Neuronal stem cell (in vitro differentiated cells): ENCODE data around the gene PSTPIP2.
"Not testable (repeated sequence)": the region's sequence is repeated elsewhere in the genome, so short reads cannot be mapped to it uniquely, and the experiment has no call there.

Source experiments
- DNase-seq: peaks from one replicate; pipeline ENCODE4 v3.0.0-alpha.2; 2013; ENCODE audit warnings: low spot score
- H2AFZ ChIP-seq: one replicate; pipeline ENCODE4 v1.6.1; 2013; ENCODE audit warnings: mild to moderate bottlenecking, low read length, inconsistent platforms
- H2AK5ac ChIP-seq: 2 replicates; pipeline ENCODE4 v1.6.1; 2013; ENCODE audit warnings: low read depth, mild to moderate bottlenecking, inconsistent platforms, low read length, moderate library complexity, mixed read lengths
- H2BK120ac ChIP-seq: 2 replicates; pipeline ENCODE4 v1.6.1; 2013; ENCODE audit warnings: low read depth, mild to moderate bottlenecking, inconsistent platforms, low read length, moderate library complexity, mixed read lengths
- H2BK12ac ChIP-seq: one replicate; pipeline ENCODE4 v1.6.1; 2013; ENCODE audit warnings: low read length, inconsistent platforms
- H2BK15ac ChIP-seq: 2 replicates; pipeline ENCODE4 v1.6.1; 2013; ENCODE audit warnings: mild to moderate bottlenecking, low read length, inconsistent platforms, mixed read lengths
- H2BK5ac ChIP-seq: one replicate; pipeline ENCODE4 v1.6.1; 2013; ENCODE audit warnings: inconsistent platforms, mild to moderate bottlenecking, low read length, moderate library complexity
- H3K14ac ChIP-seq: one replicate; pipeline ENCODE4 v1.6.1; 2013; ENCODE audit warnings: low read length, inconsistent platforms
- H3K18ac ChIP-seq: 2 replicates; pipeline ENCODE4 v1.6.1; 2013; ENCODE audit warnings: low read length, inconsistent platforms
- H3K23ac ChIP-seq: 2 replicates; pipeline ENCODE4 v1.6.1; 2013; ENCODE audit warnings: low read depth, mild to moderate bottlenecking, mixed read lengths, low read length, inconsistent platforms; ENCODE audit not compliant: poor library complexity
- H3K27ac ChIP-seq: replicated peaks from 3 replicates; pipeline ENCODE4 v1.5.1; 2013; ENCODE audit warnings: low read length, inconsistent platforms
- H3K27me3 ChIP-seq, 3 experiments: 2 replicates each; pipeline ENCODE4 v1.6.1; 2013; ENCODE audit warnings: low read length in 3 of 3, mild to moderate bottlenecking in 2 of 3, inconsistent platforms in 1 of 3, low read depth in 1 of 3, mixed read lengths in 1 of 3, moderate library complexity in 1 of 3; ENCODE audit not compliant: control insufficient read depth in 3 of 3, insufficient read depth in 3 of 3
- H3K36me3 ChIP-seq, 2 donors: replicated peaks in 1 of 2; 2 replicates each; pipeline ENCODE4 v1.6.1; 2013; ENCODE audit warnings: low read length in 2 of 2; ENCODE audit not compliant: control insufficient read depth in 2 of 2, insufficient read depth in 2 of 2
- H3K4ac ChIP-seq: 2 replicates; pipeline ENCODE4 v1.6.1; 2013; ENCODE audit warnings: inconsistent platforms, mild to moderate bottlenecking, low read length, moderate library complexity
- H3K4me1 ChIP-seq, 2 donors: 1 replicate in 1 of 2; 2 replicates in 1 of 2; pipeline ENCODE4 v1.6.1; 2013; ENCODE audit warnings: low read length in 2 of 2, low read depth in 1 of 2; ENCODE audit not compliant: control insufficient read depth in 2 of 2, insufficient read depth in 1 of 2
- H3K4me2 ChIP-seq: one replicate; pipeline ENCODE4 v1.6.1; 2013; ENCODE audit warnings: mild to moderate bottlenecking, low read length, inconsistent platforms; ENCODE audit not compliant: insufficient read depth, poor library complexity, severe bottlenecking
- H3K4me3 ChIP-seq, 2 donors: 2 replicates each; pipeline ENCODE4 v1.5.1; 2013; ENCODE audit warnings: low read length in 2 of 2, mild to moderate bottlenecking in 2 of 2, inconsistent platforms in 1 of 2, moderate library complexity in 1 of 2
- H3K79me1 ChIP-seq: one replicate; pipeline ENCODE4 v1.6.1; 2013; ENCODE audit warnings: low read depth, mild to moderate bottlenecking, inconsistent platforms, low read length, moderate library complexity
- H3K9ac ChIP-seq: one replicate; pipeline ENCODE4 v1.6.1; 2013; ENCODE audit warnings: mild to moderate bottlenecking, low read depth, low read length, inconsistent platforms; ENCODE audit not compliant: poor library complexity
- H3K9me3 ChIP-seq, 2 donors: replicated peaks in 1 of 2; 2 replicates each; pipeline versions ENCODE3 to v1.6.1; 2013; ENCODE audit warnings: low read length in 2 of 2, mild to moderate bottlenecking in 2 of 2, inconsistent platforms in 1 of 2, low read depth in 1 of 2, mixed read lengths in 1 of 2, moderate library complexity in 1 of 2; ENCODE audit not compliant: control insufficient read depth in 2 of 2, insufficient read depth in 1 of 2
- H4K8ac ChIP-seq: one replicate; pipeline ENCODE4 v1.6.1; 2013; ENCODE audit warnings: low read depth, mild to moderate bottlenecking, inconsistent platforms, low read length, moderate library complexity
- H4K91ac ChIP-seq: one replicate; pipeline ENCODE4 v1.6.1; 2013; ENCODE audit warnings: low read length, low read depth, mild to moderate bottlenecking, inconsistent platforms; ENCODE audit not compliant: poor library complexity
- WGBS, 2 donors: extraction: QIAGEN DNeasy Blood & Tissue Kit; methylation state at CpG; one replicate each; pipeline ENCODE4 v1.1.7; 2013; ENCODE audit warnings: missing lambda C conversion rate in 2 of 2, mixed read lengths in 1 of 2; ENCODE audit not compliant: insufficient read length in 2 of 2, insufficient replicate concordance in 1 of 2; ENCODE audit errors: extremely low coverage in 2 of 2; 5-methylcytosine and 5-hydroxymethylcytosine counted together

Gene PSTPIP2

GRCh38 chr18:46048641-46049040 lies 23.4 kb downstream of the PSTPIP2 start:
- Histone ChIP-seq H2AFZ (no peak overlapping the region), H2BK15ac (no peak overlapping the region), H3K14ac (no peak overlapping the region), H3K27ac (no peak overlapping the region), H3K18ac (no peak overlapping the region), H3K9ac (no peak overlapping the region), H3K4me2 (no peak overlapping the region), H2BK5ac (no peak overlapping the region), H3K23ac (no peak overlapping the region), H3K9me3 (no peaks in the 10 kb centered on the region), H4K91ac (no peak overlapping the region), H3K4ac (no peak overlapping the region), H4K8ac (no peak overlapping the region), H3K79me1 (no peaks in the 10 kb centered on the region), H2AK5ac (no peak overlapping the region), H3K36me3 (no peaks in the 10 kb centered on the region), H3K4me3 (no peak overlapping the region), H3K27me3 (no peaks in the 10 kb centered on the region), H2BK120ac (no peak overlapping the region), H3K4me1 (no peaks in the 10 kb centered on the region), H2BK12ac (no peak overlapping the region)
- no CpG with 5 or more reads among the region's 1 CpG for WGBS, 2 donors
- DNase-seq: no peak

GRCh38 chr18:46047369-46047768 lies 24.7 kb downstream of the PSTPIP2 start:
- H2AFZ ChIP-seq, H3K4ac ChIP-seq, DNase-seq, H3K27me3 ChIP-seq, H3K4me3 ChIP-seq, H3K23ac ChIP-seq, H3K36me3 ChIP-seq, H3K9ac ChIP-seq, H4K91ac ChIP-seq, H3K27ac ChIP-seq, H4K8ac ChIP-seq, H3K14ac ChIP-seq, H2BK120ac ChIP-seq, H3K4me1 ChIP-seq, H3K9me3 ChIP-seq, H2BK5ac ChIP-seq, H3K18ac ChIP-seq, H3K79me1 ChIP-seq, H2BK12ac ChIP-seq, H2BK15ac ChIP-seq, H2AK5ac ChIP-seq, H3K4me2 ChIP-seq: not testable (repeated sequence)
- no CpG with 5 or more reads among the region's 13 CpGs for WGBS, 2 donors

GRCh38 chr18:46046688-46047087 lies 25.4 kb downstream of the PSTPIP2 start:
- no peak overlapping the region for H2BK120ac ChIP-seq
- H4K91ac ChIP-seq: no peak overlapping the region
- H3K9me3 ChIP-seq: no peaks in the 10 kb centered on the region
- no peak overlapping the region for H3K4ac ChIP-seq
- H3K4me1 ChIP-seq: peaks cover 0 to 5% of the 10 kb centered on the region in 2 donors
- no peaks in the 10 kb centered on the region for H3K79me1 ChIP-seq
- H3K36me3 ChIP-seq: no peaks in the 10 kb centered on the region
- no peak overlapping the region for H3K4me3 ChIP-seq
- no peak overlapping the region for H3K14ac ChIP-seq
- DNase-seq: no peak
- H2AFZ ChIP-seq: no peak overlapping the region
- no peak overlapping the region for H3K27ac ChIP-seq
- H2AK5ac ChIP-seq: no peak overlapping the region
- no CpG with 5 or more reads among the region's 2 CpGs for WGBS, 2 donors
- no peak overlapping the region for H4K8ac ChIP-seq
- H2BK5ac ChIP-seq: no peak overlapping the region
- no peak overlapping the region for H3K23ac ChIP-seq
- H3K9ac ChIP-seq: no peak overlapping the region
- H2BK15ac ChIP-seq: no peak overlapping the region
- H3K27me3 ChIP-seq: no peaks in the 10 kb centered on the region
- no peak overlapping the region for H3K18ac ChIP-seq
- H3K4me2 ChIP-seq: no peak overlapping the region
- H2BK12ac ChIP-seq: no peak overlapping the region

- Histone ChIP-seq H3K14ac (no peak overlapping the region), H3K27ac (no peak overlapping the region), H3K4me1 (peaks cover 0 to 5% of the 10 kb centered on the region in 2 donors), H3K18ac (no peak overlapping the region), H3K4me3 (no peak overlapping the region), H2BK5ac (no peak overlapping the region), H3K36me3 (no peaks in the 10 kb centered on the region), H2AFZ (no peak overlapping the region), H3K27me3 (no peaks in the 10 kb centered on the region), H3K4ac (no peak overlapping the region), H2BK12ac (no peak overlapping the region), H3K9me3 (no peaks in the 10 kb centered on the region), H3K23ac (no peak overlapping the region), H2BK15ac (no peak overlapping the region), H3K79me1 (no peaks in the 10 kb centered on the region), H4K8ac (no peak overlapping the region), H3K9ac (no peak overlapping the region), H3K4me2 (no peak overlapping the region), H2AK5ac (no peak overlapping the region), H4K91ac (no peak overlapping the region), H2BK120ac (no peak overlapping the region)
- WGBS, 2 donors: no CpG with 5 or more reads among the region's 6 CpGs
- DNase-seq: no peak
These were observed 25.9 kb downstream of the PSTPIP2 start for GRCh38 chr18:46046126-46046525.
